SW 1271 (cell line): Measurements from ENCODE around the gene RPP30.

Experiments used
- DNase-seq, 2 experiments: peaks; one replicate each; lab custom pipeline; 2025; lab: John Stamatoyannopoulos, UW

RPP30 gene

GRCh38 chr10:90944749-90945148 is 73.0 kb downstream of the RPP30 start:
- DNase-seq: no peak

GRCh38 chr10:90945491-90946070 is 73.8 kb downstream of the RPP30 start:
- no peak for DNase-seq

- no peak for DNase-seq
Observed at GRCh38 chr10:90947030-90947960, 75.5 kb downstream of the RPP30 start.
